Lower lobe of right lung (tissue), 2 donors: ENCODE results near the gene PSMC2. TPM values are rescaled to one million over a fixed set of nuclear protein-coding genes. Genes with fewer than 3 reads are reported as not detected.

Experiments used
- ATAC-seq, 2 donors: fragments of 200-7000 bp; cut with Tn5 transposase; one replicate each; pipeline ENCODE4 v1.9.1; 2020 to 2022; ENCODE audit warnings: mild to moderate bottlenecking in 2 of 2, moderate library complexity in 2 of 2
- DNase-seq: peaks from one replicate; pipeline ENCODE4 v3.0.0-alpha.2; 2020
- H3K27ac ChIP-seq: fragments of 200-600 bp; one replicate; pipeline ENCODE4 v1.8.0; 2022
- H3K27me3 ChIP-seq: fragments of 200-600 bp; one replicate; pipeline ENCODE4 v1.8.0; 2022; ENCODE audit warnings: low read depth
- H3K36me3 ChIP-seq: fragments of 200-600 bp; one replicate; pipeline ENCODE4 v1.8.0; 2022; ENCODE audit warnings: mild to moderate bottlenecking
- H3K4me1 ChIP-seq: fragments of 200-600 bp; one replicate; pipeline ENCODE4 v1.8.0; 2022
- H3K4me3 ChIP-seq: fragments of 200-600 bp; one replicate; pipeline ENCODE4 v1.8.0; 2022; ENCODE audit warnings: mild to moderate bottlenecking
- H3K9me3 ChIP-seq: fragments of 200-600 bp; one replicate; pipeline ENCODE4 v1.8.0; 2022
- intact Hi-C: fragments of 100-400 bp; cut with DNase I; formaldehyde crosslinking; loops from one replicate; pipeline ENCODE4 v1.11.0; 2022
- total RNA-seq: library from RNA; stranded (reverse); fragmentation: NEBNext Ultra II Directional; extraction: Animal tissue kit (Norgen Biotek cat#: 25700); gene quantifications from one replicate; pipeline ENCODE4 v1.2.1, GENCODE V29; 2021
- TF ChIP-seq, protein P1 (sequence below): fragments of 200-600 bp; IDR thresholded peaks from one replicate; pipeline ENCODE4 v1.8.0; 2022; ENCODE audit warnings: antibody characterized with exemption, mild to moderate bottlenecking
- donor health status: DM: no; HTN: yes; CAD: no; lungs with severe emphysema.

PSMC2 gene
- total RNA-seq, 1 donor from 2014 or later = 89.4 TPM

DNA sequence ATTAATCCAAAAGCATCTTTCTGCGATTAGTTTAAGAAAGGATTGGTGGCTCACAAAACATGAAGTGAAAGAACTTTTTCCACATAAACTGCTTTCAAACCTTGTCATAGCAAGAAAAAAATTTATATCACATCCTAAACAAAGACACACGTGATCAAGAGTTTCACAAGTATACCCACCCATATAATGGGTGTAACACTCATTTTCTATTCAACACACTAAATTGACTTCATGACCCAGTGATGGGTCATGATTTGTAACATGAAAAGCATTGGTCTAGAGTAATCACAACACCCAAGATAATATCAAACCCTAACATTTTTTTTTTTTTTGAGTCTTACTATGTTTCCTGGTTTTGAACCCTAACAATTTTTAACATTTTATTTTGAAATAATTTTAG is 32.6 kb upstream of the PSMC2 start:
- H3K27me3 ChIP-seq = no peaks in the 10 kb centered on the region
- peaks cover 100% of the 10 kb centered on the region for H3K36me3 ChIP-seq
- H3K9me3 ChIP-seq = no peaks in the 10 kb centered on the region
- ATAC-seq (no peak), DNase-seq (no peak)
- TF ChIP-seq, protein P1, sequence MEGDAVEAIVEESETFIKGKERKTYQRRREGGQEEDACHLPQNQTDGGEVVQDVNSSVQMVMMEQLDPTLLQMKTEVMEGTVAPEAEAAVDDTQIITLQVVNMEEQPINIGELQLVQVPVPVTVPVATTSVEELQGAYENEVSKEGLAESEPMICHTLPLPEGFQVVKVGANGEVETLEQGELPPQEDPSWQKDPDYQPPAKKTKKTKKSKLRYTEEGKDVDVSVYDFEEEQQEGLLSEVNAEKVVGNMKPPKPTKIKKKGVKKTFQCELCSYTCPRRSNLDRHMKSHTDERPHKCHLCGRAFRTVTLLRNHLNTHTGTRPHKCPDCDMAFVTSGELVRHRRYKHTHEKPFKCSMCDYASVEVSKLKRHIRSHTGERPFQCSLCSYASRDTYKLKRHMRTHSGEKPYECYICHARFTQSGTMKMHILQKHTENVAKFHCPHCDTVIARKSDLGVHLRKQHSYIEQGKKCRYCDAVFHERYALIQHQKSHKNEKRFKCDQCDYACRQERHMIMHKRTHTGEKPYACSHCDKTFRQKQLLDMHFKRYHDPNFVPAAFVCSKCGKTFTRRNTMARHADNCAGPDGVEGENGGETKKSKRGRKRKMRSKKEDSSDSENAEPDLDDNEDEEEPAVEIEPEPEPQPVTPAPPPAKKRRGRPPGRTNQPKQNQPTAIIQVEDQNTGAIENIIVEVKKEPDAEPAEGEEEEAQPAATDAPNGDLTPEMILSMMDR = no peak
- H3K4me3 ChIP-seq = no peak overlapping the region
- H3K27ac ChIP-seq = no peak overlapping the region
- no peaks in the 10 kb centered on the region for H3K4me1 ChIP-seq
- intact Hi-C loops = no loop called here

- no peak for ATAC-seq
- DNase-seq = no peak
- TF ChIP-seq, protein P1 = no peak
- Histone ChIP-seq H3K4me1 (no peaks in the 10 kb centered on the region), H3K36me3 (peaks cover 100% of the 10 kb centered on the region), H3K9me3 (no peaks in the 10 kb centered on the region), H3K4me3 (no peak overlapping the region), H3K27me3 (no peaks in the 10 kb centered on the region), H3K27ac (no peak overlapping the region)
- intact Hi-C loops = no loop called here
Measured at GRCh38 chr7:103316380-103316941, 31.0 kb upstream of the PSMC2 start.

- DNase-seq = no peak
- no peak for ATAC-seq
- Histone ChIP-seq H3K27ac (no peak overlapping the region), H3K36me3 (peaks cover 100% of the 10 kb centered on the region), H3K4me1 (no peaks in the 10 kb centered on the region), H3K9me3 (no peaks in the 10 kb centered on the region), H3K4me3 (no peak overlapping the region), H3K27me3 (no peaks in the 10 kb centered on the region)
- intact Hi-C loops = no loop called here
- TF ChIP-seq, protein P1 = no peak
Measured at GRCh38 chr7:103317009-103317408, 30.4 kb upstream of the PSMC2 start.

- DNase-seq (no peak), ATAC-seq (no peak)
- H3K9me3 ChIP-seq = no peaks in the 10 kb centered on the region
- H3K4me3 ChIP-seq = no peak overlapping the region
- no peak overlapping the region for H3K27ac ChIP-seq
- H3K4me1 ChIP-seq = no peaks in the 10 kb centered on the region
- H3K36me3 ChIP-seq = peaks cover 92% of the 10 kb centered on the region
- no peaks in the 10 kb centered on the region for H3K27me3 ChIP-seq
- TF ChIP-seq, protein P1 = no peak
- intact Hi-C loops = no loop called here
Measured at GRCh38 chr7:103325744-103326143, 21.7 kb upstream of the PSMC2 start.

- intact Hi-C loops = no loop called here
- Histone ChIP-seq H3K9me3 (no peaks in the 10 kb centered on the region), H3K27ac (no peak overlapping the region), H3K4me1 (peaks cover 4% of the 10 kb centered on the region), H3K36me3 (peaks cover 89% of the 10 kb centered on the region), H3K27me3 (no peaks in the 10 kb centered on the region), H3K4me3 (no peak overlapping the region)
- TF ChIP-seq, protein P1 = no peak
- ATAC-seq (no peak), DNase-seq (no peak)
Measured at GRCh38 chr7:103336761-103337160, 10.7 kb upstream of the PSMC2 start.

- TF ChIP-seq, protein P1 = no peak
- Histone ChIP-seq H3K27ac (no peak overlapping the region), H3K4me1 (peaks cover 22% of the 10 kb centered on the region), H3K36me3 (peaks cover 82% of the 10 kb centered on the region), H3K4me3 (no peak overlapping the region), H3K9me3 (no peaks in the 10 kb centered on the region), H3K27me3 (no peaks in the 10 kb centered on the region)
- intact Hi-C loops = no loop called here
- ATAC-seq = no peak
- DNase-seq = no peak
Measured at GRCh38 chr7:103338864-103339263, 8.6 kb upstream of the PSMC2 start.
